Mesendoderm (in vitro differentiated cells): ENCODE measurements around the gene ASXL3.

Experiments
- DNase-seq: peaks from one replicate; pipeline ENCODE4 v3.0.0; 2013
- H2AK5ac ChIP-seq: 2 replicates; pipeline ENCODE4 v1.6.1; 2013; ENCODE audit warnings: low read length, inconsistent platforms
- H2BK120ac ChIP-seq: 2 replicates; pipeline ENCODE4 v1.6.1; 2013; ENCODE audit warnings: low read depth, mild to moderate bottlenecking, low read length, moderate library complexity, mixed read lengths
- H2BK15ac ChIP-seq: replicated peaks from 2 replicates; pipeline ENCODE4 v1.6.1; 2013; ENCODE audit warnings: low read depth, mild to moderate bottlenecking, moderate library complexity
- H2BK5ac ChIP-seq: 2 replicates; pipeline ENCODE4 v1.6.1; 2013; ENCODE audit warnings: low read length, inconsistent platforms
- H3K18ac ChIP-seq: 2 replicates; pipeline ENCODE4 v1.6.1; 2013; ENCODE audit warnings: mild to moderate bottlenecking, low read length, mixed read lengths
- H3K23ac ChIP-seq: one replicate; pipeline ENCODE4 v1.6.1; 2013; ENCODE audit warnings: low read length
- H3K27ac ChIP-seq: 2 replicates; pipeline ENCODE4 v1.5.1; 2013; ENCODE audit warnings: low read depth, mild to moderate bottlenecking, inconsistent platforms, low read length, moderate library complexity
- H3K27me3 ChIP-seq: 2 replicates; pipeline ENCODE4 v1.6.1; 2013; ENCODE audit warnings: low read length, control low read depth, mild to moderate bottlenecking, inconsistent platforms; ENCODE audit not compliant: insufficient read depth, poor library complexity
- H3K36me3 ChIP-seq: 2 replicates; pipeline ENCODE4 v1.6.1; 2013; ENCODE audit warnings: low read length, inconsistent platforms; ENCODE audit not compliant: control insufficient read depth, insufficient read depth
- H3K4ac ChIP-seq: one replicate; pipeline ENCODE4 v1.6.1; 2013; ENCODE audit warnings: low read depth, mild to moderate bottlenecking, low read length, moderate library complexity
- H3K4me1 ChIP-seq: 2 replicates; pipeline ENCODE4 v1.6.1; 2013; ENCODE audit warnings: low read depth, low read length, inconsistent platforms; ENCODE audit not compliant: control insufficient read depth
- H3K4me2 ChIP-seq: 2 replicates; pipeline ENCODE4 v1.6.1; 2013; ENCODE audit warnings: low read length
- H3K4me3 ChIP-seq: 2 replicates; pipeline ENCODE4 v1.5.1; 2013; ENCODE audit warnings: mild to moderate bottlenecking, low read length
- H3K56ac ChIP-seq: one replicate; pipeline ENCODE4 v1.6.1; 2013; ENCODE audit warnings: low read length
- H3K79me1 ChIP-seq: 2 replicates; pipeline ENCODE4 v1.6.1; 2013; ENCODE audit warnings: low read length, inconsistent platforms
- H3K79me2 ChIP-seq: 2 replicates; pipeline ENCODE4 v1.6.1; 2013; ENCODE audit warnings: mild to moderate bottlenecking, low read length; ENCODE audit not compliant: control insufficient read depth, insufficient read depth
- H3K9ac ChIP-seq: 2 replicates; pipeline ENCODE4 v1.6.1; 2013; ENCODE audit warnings: low read length, inconsistent platforms
- H4K5ac ChIP-seq: one replicate; pipeline ENCODE4 v1.6.1; 2013; ENCODE audit warnings: low read length
- H4K8ac ChIP-seq: one replicate; pipeline ENCODE4 v1.6.1; 2013; ENCODE audit warnings: low read depth, mild to moderate bottlenecking, control low read depth, low read length, moderate library complexity
- WGBS: extraction: QIAGEN DNeasy Blood & Tissue Kit; methylation state at CpG from one replicate; pipeline ENCODE4 v1.1.7; 2013; ENCODE audit warnings: low lambda C conversion rate, missing lambda C conversion rate; ENCODE audit not compliant: insufficient coverage; ENCODE audit errors: extremely low coverage; 5-methylcytosine and 5-hydroxymethylcytosine counted together

ASXL3 gene

DNA sequence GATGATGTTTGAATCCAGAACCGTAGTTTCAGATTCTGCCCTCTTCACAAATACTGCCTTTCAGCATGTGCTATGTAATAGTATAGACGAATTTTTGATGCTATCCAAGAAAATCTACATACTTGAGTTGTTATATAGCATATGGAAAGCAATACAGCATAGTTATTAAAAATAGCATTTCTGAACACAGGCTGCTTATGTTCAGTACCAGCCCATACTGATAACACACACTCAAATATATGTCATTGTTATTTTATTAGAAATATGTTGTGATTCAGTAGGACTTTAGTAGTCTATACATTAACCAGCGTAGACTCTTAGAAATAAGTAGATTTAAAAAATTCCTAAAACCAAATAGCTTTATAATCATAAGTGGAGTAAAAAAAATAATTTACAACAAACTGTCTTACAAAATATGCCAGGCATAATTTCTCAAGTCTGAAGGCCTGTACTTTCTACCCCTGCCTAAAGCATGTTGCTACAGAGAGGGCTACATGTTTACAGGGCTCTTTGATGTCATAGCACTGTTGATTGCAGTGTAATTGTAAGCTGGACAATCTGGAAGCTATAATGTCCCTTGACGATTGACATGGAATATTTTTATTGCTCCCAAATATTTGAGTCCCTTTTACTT is 86.3 kb downstream of the ASXL3 start:
- Histone ChIP-seq H4K5ac (no peak overlapping the region), H3K4me3 (no peak overlapping the region), H3K23ac (no peak overlapping the region), H3K56ac (no peak overlapping the region), H3K79me1 (no peaks in the 10 kb centered on the region), H2BK15ac (no peak overlapping the region), H3K27ac (no peak overlapping the region), H3K18ac (no peak overlapping the region), H3K4me2 (no peak overlapping the region), H2BK5ac (no peak overlapping the region), H3K4ac (no peak overlapping the region), H2BK120ac (no peak overlapping the region), H3K79me2 (no peaks in the 10 kb centered on the region), H2AK5ac (no peak overlapping the region), H3K4me1 (no peaks in the 10 kb centered on the region), H3K36me3 (no peaks in the 10 kb centered on the region), H3K27me3 (no peaks in the 10 kb centered on the region), H4K8ac (no peak overlapping the region), H3K9ac (no peak overlapping the region)
- no peak for DNase-seq
- WGBS = no CpG with 5 or more reads among the region's 4 CpGs

DNA sequence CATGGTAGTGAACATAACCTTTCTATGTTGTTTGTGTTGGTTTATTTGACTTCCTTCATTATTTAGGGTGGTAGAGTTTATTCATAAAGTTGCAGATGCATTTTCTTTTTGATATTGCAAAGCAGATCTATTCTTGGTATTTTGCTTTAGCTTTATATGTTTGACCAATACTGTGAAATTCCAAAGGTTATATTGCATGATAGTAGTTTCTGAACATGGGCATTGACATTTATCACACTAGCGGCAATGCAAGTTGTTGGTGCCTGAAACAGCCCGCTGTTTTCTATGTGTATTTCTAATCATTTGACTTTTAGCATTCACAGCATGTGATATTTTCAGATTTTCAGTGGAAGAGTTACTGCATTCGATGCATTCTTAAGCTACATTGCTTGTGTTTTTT is 87.2 kb downstream of the ASXL3 start:
- no CpG with 5 or more reads among the region's 3 CpGs for WGBS
- no peak overlapping the region for H2BK15ac ChIP-seq

DNA sequence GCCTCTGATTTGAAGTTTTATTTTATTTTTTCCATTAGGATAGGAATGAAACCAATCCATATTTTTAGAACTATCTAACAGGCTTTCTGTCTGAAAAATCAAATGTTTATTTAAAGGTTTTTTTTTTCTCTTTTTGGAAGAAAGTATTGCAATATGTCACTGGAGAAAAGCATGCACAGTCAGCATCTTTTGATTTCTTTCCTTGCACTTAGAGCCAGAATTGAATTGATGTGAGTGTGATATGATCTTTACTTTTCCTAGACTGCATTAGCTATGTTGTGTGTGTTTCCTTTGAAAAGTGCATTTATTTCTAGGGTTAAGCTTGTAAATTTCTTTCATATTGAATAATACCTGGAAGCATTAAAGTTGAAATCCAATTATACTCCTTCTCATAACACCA is 87.6 kb downstream of the ASXL3 start:
- DNase-seq = no peak
- Histone ChIP-seq H3K18ac (no peak overlapping the region), H3K4ac (no peak overlapping the region), H3K79me2 (no peaks in the 10 kb centered on the region), H3K79me1 (no peaks in the 10 kb centered on the region), H3K27ac (no peak overlapping the region), H3K4me1 (no peaks in the 10 kb centered on the region), H2AK5ac (no peak overlapping the region), H4K8ac (no peak overlapping the region), H4K5ac (no peak overlapping the region), H3K23ac (no peak overlapping the region), H3K36me3 (no peaks in the 10 kb centered on the region), H3K4me2 (no peak overlapping the region), H3K4me3 (no peak overlapping the region), H2BK5ac (no peak overlapping the region), H2BK120ac (no peak overlapping the region), H3K9ac (no peak overlapping the region), H3K27me3 (no peaks in the 10 kb centered on the region), H3K56ac (no peak overlapping the region), H2BK15ac (no peak overlapping the region)

More for the DNA sequence above, 87.2 kb downstream of the ASXL3 start:
- Histone ChIP-seq H3K4ac (no peak overlapping the region), H3K9ac (no peak overlapping the region), H3K36me3 (no peaks in the 10 kb centered on the region), H3K4me3 (no peak overlapping the region), H4K8ac (no peak overlapping the region), H3K4me2 (no peak overlapping the region), H3K56ac (no peak overlapping the region), H3K4me1 (no peaks in the 10 kb centered on the region), H2AK5ac (no peak overlapping the region), H3K79me2 (no peaks in the 10 kb centered on the region), H2BK120ac (no peak overlapping the region), H3K79me1 (no peaks in the 10 kb centered on the region), H3K27me3 (no peaks in the 10 kb centered on the region), H4K5ac (no peak overlapping the region), H3K18ac (no peak overlapping the region), H3K23ac (no peak overlapping the region), H2BK5ac (no peak overlapping the region), H3K27ac (no peak overlapping the region)
- DNase-seq = no peak

DNA sequence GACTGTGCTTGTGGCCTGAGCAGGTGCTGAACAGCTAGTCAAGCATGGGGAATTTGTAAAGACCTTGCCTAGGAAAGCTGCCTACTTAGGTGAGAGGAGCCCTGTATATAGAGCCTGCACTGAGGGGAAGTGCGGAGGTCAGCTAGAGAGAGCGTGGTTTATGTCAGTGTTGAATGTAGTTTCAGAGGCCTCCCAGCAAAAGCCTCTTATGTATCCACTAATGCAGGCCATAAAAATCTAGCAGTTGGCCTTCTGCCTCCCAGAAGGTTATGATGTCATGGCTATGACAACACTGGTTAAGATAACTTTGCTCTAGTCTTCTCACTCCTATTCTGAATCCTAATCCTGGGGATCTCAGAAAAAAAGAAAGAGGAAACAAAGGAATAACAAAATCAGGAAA is 88.9 kb downstream of the ASXL3 start:
- Histone ChIP-seq H4K8ac (no peak overlapping the region), H3K9ac (no peak overlapping the region), H3K4me1 (no peaks in the 10 kb centered on the region), H3K79me1 (no peaks in the 10 kb centered on the region), H4K5ac (no peak overlapping the region), H2BK15ac (no peak overlapping the region), H3K27me3 (no peaks in the 10 kb centered on the region), H3K36me3 (no peaks in the 10 kb centered on the region), H2AK5ac (no peak overlapping the region), H3K4me3 (no peak overlapping the region), H3K79me2 (no peaks in the 10 kb centered on the region), H3K18ac (no peak overlapping the region), H2BK120ac (no peak overlapping the region), H3K27ac (no peak overlapping the region), H2BK5ac (no peak overlapping the region), H3K4me2 (no peak overlapping the region), H3K56ac (no peak overlapping the region), H3K23ac (no peak overlapping the region), H3K4ac (no peak overlapping the region)
- WGBS = no CpG with 5 or more reads among the region's 2 CpGs
- DNase-seq = no peak

DNA sequence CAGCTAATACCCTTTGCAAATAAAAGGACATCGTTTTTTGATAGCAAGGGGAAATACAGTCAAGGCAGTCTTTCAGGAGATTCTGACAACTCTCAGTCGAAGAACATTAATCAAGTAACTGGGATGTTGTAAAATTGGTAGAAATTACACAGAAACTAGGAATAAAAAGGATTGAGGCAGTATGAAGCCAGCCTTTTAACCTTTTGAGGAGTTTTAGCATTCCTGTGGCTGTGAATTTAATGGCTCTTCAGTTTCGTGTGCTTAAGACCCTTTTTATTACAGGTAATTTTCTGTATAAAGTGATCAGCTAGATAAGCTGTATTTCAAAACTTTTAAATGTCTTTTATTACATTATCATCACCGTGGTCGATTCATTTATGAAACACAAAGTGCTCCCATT is 91.6 kb downstream of the ASXL3 start:
- H3K9ac ChIP-seq = no peak overlapping the region

DNA sequence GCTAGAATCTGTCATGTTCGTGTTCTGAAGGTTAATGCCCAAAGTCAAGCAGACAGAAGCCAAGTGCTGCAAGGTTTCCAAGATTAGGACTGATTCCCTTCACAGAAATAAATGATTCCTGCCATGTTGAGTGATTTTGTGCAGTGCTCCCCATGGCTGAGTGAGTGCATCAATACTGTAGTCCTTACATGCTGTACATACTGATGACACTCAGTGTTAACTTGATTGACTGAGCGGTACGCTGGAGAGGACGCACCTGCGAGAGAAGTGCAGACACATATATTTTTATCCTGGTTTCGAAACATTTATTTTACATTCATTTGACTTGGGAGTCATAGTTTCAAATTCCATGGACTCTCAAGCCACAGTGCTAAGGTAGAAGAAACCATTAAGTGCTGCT is 92.0 kb downstream of the ASXL3 start:
- Histone ChIP-seq H3K56ac (no peak overlapping the region), H3K23ac (no peak overlapping the region), H3K4ac (no peak overlapping the region), H3K27ac (no peak overlapping the region), H2BK120ac (no peak overlapping the region), H4K5ac (no peak overlapping the region), H3K27me3 (no peaks in the 10 kb centered on the region), H3K18ac (no peak overlapping the region), H3K79me1 (no peaks in the 10 kb centered on the region), H3K4me1 (no peaks in the 10 kb centered on the region), H2AK5ac (no peak overlapping the region), H2BK5ac (no peak overlapping the region), H3K4me3 (no peak overlapping the region), H3K4me2 (no peak overlapping the region), H4K8ac (no peak overlapping the region), H3K9ac (no peak overlapping the region), H3K36me3 (no peaks in the 10 kb centered on the region), H3K79me2 (no peaks in the 10 kb centered on the region), H2BK15ac (no peak overlapping the region)
- WGBS = no CpG with 5 or more reads among the region's 6 CpGs
- DNase-seq = no peak

More for the DNA sequence above, 91.6 kb downstream of the ASXL3 start:
- DNase-seq = no peak
- Histone ChIP-seq H3K56ac (no peak overlapping the region), H2BK5ac (no peak overlapping the region), H3K27ac (no peak overlapping the region), H3K23ac (no peak overlapping the region), H3K79me1 (no peaks in the 10 kb centered on the region), H3K27me3 (no peaks in the 10 kb centered on the region), H3K4me3 (no peak overlapping the region), H3K4me1 (no peaks in the 10 kb centered on the region), H4K8ac (no peak overlapping the region), H3K18ac (no peak overlapping the region), H3K36me3 (no peaks in the 10 kb centered on the region), H3K4me2 (no peak overlapping the region), H3K4ac (no peak overlapping the region), H4K5ac (no peak overlapping the region), H2AK5ac (no peak overlapping the region), H2BK120ac (no peak overlapping the region), H2BK15ac (no peak overlapping the region), H3K79me2 (no peaks in the 10 kb centered on the region)
- WGBS = no CpG with 5 or more reads among the region's 5 CpGs
